NCI-H1417 treated with DMSO at 0.1 percent for 48 hours (cell line): Measurements from ENCODE around the gene MARK2.
A peak's percentile ranks its signal among the peaks of the same experiment; 100 is the strongest.

Source experiments
- DNase-seq: peaks from one replicate; lab custom pipeline; 2025; lab: John Stamatoyannopoulos, UW

The MARK2 gene

DNA sequence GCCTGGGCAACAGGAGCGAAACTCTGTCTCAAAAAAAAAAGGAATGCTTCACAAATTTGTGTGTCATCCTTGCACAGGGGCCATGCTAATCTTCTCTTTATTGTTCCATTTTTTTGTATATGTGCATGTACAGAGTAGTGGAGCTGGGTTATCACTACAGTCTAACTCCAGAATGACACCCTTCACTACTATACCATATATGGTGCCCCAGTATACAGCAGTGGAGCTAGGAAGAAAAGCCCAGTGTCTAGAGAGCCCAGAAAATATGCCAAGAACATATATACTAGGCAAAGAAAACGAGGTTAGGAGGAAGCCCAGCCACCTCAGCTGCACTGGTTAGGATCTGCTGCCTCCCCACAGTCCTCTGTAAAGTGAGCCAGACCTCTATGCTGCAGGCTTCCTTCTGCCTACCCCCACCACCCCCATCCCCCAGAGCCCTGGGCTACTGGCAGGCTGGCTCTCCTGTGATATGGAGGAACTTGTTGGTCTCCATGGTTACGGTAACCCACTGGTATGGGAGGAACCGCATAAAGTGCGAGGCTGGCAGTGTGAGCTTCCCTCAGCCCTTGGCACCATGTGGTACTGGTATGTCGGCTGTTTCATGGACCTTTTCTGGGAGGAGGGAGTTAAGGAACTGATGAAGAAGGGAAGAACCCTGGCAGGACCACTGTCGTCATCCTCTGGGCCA, 43.8 kb downstream of the MARK2 start:
- no peak for DNase-seq

DNA sequence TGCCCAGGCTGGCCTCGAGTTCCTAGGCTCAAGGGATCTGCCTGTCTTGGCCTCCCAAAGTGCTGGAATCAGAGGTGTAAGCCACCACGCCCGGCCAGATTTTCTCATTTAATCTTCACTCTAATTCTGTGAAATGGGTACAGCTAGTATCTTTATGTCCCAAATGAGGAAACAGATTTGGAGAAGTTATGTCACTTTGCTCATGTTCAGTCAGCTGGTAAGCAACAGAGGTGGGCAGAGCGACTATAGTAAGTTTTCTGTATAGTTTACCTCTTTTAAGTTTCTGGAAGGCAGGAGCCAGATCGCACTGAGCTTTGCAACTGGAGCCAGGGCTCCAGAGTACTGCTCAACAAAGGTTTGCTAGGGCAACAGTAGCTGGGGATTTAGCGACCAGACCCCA, 44.9 kb downstream of the MARK2 start:
- DNase-seq: no peak

DNA sequence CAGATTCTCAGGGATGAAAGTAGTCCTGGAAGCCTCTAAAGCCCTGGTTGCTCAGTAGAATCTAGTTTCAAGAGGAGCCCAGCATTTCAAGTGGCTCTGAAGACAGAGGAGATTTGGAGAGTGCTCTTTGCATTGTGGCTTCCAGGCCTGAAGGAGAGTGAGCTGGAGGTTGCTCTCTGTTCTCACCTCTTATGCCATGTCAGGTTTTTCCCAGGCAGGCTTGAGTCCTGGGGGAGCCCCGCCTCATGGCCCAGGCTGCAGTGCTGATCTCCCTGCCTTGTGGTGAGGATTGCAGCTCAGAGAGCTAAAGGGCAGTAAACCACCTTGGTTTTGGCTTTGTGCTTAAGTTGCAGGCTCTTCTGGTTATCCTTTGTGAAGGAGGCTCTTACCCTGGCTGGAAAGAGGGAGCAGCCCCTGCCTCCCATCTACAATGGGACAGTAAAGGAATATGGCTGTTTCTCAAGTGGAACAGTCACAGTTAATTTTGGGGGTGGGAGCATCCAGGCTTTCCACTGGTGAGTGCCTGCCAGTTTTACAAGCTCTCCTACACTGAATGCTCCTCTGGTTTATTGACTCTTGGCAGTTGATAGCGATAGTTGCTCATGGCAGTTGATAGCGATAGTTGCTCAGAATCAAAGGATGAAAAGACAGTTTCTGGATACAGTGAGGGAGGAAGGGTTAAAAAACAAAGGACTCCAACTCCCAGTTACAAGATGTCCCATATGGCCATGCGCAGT, 45.5 kb downstream of the MARK2 start:
- no peak for DNase-seq

DNA sequence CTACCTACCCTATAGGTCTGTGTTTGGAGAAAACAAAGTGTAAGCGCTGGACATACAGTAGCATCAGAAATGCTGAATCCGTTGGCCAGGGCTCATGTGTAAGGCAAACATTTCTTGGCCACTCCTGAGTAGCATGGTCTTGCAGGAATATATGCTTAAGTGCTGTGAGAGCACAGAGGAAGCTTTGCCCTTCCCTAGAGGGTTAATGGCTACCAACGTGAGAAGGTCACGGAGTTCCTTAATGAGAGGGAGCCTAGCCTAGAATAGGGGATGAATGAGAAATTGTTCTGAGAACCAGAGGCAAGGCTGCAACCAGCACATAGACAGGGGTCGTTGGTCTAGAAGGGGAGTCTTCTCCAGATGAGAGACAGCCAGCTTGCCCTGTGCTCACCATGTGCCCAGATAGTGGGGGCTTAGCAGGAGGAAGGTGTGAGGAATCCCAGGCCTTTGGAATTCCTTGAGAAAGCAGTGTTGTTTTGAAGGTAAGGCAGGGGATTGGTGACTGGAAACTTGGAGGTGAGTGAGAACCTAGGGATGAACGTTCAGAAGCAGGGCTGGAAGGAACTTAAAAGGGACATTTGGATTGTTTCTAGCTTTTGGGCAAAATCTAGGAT, 48.6 kb downstream of the MARK2 start:
- DNase-seq: no peak

DNA sequence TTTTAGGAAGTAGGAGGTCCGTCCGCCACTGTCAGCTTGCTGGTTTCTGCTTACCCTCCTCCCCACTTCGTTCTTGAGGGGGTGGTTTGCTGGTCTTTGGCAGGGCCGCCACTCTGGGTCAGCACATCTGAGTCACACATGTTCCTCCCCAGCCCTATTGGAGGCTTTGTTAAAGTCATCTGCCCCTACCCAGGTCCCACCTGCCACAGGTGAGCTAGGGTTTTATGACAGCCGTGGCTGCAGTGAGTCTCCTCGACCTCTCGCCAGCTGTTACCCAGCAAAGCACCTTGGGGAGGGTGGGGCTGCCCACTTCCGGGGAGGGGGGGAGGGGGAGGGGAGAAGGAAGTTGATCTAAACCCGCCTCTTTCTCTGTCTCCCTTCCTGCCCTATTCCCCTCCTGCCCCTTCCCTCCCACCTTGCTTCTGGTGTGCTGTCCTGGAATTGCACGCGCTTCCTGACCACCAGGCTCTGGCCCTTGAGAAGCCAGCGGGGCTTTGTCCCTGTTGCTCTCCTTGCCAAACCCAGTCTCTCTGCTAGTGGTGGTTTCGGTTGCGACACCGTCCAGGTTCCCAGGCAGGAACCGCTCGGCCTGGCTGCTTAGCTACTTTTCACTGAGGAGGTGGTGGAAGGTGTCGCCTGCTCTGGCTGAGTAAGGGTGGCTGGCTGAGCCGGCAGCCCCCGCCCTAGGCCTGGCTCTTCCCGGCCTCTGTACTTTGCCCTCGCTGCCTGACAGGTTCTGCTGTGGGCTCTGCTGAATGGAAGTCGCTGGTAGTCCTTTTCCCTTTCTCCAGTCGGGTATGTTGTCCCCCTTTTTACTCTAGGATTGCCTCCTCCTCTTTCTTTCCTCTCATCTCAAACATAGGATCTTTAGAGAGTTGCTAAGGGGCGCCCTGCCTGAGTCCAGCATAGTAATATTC, 49.5 kb downstream of the MARK2 start:
- peak; percentile 20 for DNase-seq

DNA sequence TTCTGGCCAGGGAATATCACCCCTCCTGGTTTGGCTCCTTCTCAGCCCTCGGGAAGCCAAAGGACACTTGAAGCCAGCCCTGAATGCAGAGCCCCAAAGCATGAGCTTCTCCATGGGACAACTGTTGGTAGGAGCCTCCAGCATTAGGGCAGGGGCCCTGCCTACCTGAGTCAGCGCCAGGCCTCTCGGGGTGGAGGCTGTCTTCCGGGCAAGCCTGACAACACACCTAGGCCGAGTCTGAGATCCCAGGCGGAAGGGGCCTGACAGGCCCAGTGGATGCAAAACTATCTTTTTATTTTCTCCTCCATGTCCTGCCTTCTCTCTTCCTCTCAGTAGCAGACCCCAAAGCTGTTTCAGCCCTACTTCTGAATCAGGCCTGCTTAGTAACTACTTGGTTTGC, 50.4 kb downstream of the MARK2 start:
- no peak for DNase-seq

DNA sequence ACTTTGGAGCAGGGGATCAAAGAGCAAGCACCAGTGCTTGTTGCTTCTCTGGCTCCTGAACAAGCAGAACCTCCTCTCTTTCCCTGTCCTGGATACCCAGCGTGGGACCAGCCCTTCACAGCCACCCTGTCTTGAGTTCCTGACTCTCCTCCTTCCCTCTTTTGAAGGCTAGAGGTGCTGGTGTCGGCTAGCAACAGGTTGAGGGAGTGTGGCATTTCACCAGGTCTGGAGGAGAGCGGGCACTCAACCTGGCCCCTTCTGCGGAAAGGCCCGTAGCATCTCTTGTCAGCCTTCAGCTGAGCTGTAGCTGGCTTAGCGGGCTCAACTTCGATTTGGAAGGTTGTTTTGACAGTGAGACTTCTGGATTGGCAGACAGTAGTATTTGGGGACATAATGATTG, 51.5 kb downstream of the MARK2 start:
- no peak for DNase-seq

DNA sequence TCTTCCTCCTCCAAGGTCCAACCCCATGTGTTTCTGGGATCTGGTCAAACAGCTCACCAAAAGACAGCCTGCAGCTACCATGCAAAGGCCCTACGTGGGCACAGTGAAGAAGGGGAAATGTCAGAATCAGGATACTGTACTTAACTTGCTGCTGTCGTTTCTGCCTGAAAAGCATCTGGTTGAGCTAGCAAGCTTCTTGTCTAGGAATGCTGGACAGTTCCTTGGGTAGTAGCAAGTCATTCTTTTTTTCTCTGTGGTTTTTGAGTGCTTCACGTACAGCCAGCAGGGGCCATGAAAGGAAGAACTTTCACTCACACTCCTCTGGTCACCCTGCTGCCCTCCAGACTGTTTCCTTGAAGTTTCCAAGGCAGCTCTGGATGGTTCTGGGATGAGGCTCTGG, 53.3 kb downstream of the MARK2 start:
- no peak for DNase-seq

DNA sequence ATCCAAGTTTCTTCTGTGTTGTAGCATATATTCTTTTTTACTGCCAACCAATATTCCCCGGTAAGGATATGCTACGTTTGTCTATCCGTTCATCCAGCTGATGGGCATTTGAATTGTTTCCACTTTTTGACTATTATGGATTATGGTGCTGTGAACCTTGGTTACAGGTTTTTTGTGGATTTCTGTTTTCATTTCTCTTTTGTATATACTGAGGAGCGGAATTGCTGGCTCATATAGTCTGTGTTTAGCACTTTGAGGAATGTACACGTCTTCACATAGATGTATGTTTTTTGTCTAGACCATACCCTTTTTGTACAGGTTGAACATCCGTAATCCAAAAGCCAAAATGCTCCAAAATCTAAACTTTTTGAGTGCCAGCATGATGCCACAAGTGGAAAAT, 54.4 kb downstream of the MARK2 start:
- no peak for DNase-seq

DNA sequence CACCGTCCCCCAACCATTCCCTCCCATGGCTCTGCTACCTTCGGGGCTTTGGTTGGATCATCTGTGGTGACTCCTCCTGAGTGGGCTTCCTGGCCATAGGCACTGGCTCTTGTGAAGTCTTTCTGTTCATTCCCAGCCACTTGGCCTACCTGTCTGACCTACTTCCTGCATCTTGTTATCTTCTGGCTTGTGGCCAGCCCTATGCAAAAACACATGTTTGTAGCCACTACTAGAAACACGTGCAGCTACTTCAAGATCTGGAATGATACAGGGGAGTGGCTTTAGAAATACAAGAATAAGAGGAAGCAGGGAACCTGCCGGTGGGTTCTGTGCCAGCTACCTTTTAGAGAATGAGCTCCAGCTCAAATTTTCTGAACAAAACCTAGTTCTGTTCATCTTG, 57.2 kb downstream of the MARK2 start:
- DNase-seq: no peak

DNA sequence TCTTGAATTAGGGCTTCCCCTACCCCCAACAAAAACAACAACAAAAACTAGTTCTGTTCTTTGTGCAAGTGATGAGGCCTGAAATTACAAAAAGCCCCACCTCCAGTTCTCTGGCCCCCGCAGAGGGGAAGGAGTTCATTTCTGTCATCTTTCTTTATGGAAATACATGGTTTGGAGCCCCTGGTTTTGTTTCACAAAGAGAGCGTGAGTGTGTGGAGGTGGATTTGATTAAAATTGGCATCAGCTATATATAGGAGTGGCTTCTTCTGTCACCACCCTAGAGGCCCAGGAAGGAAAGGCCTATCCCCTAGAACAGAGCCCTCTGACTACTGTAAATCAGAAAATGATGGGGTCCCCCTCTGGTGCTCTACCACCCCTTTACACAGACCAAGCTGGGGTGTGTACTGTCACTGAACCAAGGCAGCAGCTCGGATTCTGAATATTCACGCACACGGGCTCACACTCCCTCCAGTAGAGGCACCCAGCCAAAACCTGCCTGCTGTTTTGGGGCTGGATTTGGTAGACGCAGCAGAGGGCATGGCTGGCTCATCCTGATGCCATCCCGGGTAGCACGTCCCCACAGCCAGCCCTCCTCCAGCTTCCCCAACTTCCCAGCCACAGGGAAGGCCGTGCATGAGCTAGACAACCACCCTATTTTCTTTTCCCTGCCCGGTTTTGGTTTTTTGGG, 58.7 kb downstream of the MARK2 start:
- DNase-seq: no peak

DNA sequence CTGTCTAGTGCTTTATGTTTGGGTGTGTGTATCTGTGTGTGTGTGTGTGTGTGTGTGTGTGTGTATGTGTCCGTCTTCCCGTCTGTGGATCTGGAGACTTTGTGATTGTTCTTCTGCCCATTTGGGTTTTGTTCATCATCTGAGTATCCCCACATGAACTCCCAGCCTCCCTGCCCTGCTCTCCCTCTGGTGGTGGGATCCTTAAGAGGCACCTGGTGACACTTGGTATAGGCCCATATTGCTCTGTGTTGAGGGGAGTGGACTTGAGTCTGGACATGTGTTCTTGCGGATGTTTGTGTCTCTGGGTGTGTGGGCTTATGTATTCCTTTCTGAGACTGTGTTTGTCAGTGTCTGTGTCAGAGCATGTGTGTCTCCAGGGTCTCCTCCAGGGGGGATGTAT, 62.8 kb downstream of the MARK2 start:
- DNase-seq: no peak

DNA sequence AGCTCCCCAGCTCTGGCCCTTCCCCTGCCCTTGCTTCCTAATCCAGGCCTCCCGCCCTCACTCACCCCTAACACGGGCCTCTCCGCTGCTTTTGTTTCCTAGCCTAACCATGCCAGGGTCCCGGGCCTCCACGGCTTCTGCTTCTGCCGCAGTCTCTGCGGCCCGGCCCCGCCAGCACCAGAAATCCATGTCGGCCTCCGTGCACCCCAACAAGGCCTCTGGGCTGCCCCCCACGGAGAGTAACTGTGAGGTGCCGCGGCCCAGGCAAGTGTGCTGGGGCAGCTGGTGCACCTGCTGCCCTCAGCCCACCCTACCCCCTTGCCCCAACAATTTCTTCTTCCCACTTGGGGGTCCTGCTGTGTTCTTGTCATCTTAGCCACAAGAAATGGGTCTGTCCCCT, 65.0 kb downstream of the MARK2 start:
- DNase-seq: no peak

DNA sequence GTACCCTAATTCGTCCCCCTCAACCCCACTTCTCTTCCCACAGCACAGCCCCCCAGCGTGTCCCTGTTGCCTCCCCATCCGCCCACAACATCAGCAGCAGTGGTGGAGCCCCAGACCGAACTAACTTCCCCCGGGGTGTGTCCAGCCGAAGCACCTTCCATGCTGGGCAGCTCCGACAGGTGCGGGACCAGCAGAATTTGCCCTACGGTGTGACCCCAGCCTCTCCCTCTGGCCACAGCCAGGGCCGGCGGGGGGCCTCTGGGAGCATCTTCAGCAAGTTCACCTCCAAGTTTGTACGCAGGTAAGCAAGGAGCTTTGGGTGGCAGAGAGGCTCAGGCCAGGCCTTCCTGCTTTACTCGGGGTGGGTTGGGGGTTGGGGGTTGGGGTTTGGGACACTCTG, 65.8 kb downstream of the MARK2 start:
- DNase-seq: no peak

DNA sequence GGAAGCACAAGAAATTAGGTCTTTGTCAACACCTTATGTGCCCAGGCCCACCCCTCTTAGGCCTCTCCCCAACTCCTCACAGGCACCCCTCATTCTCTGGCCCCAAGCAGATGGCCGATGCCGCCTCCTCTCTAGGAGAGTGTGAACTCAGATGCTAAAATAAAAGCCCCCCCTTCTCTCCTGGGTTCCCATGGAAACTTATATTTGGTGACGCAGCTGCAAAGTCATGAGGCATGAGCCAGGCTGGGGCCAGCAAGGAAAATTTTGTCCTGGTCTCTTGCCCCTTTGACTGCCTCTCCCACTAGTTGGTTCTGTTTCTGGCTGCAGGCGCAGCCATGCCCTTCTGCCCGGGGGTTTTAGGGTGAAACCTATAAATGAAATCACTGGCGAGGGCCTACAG, 66.3 kb downstream of the MARK2 start:
- DNase-seq: no peak

DNA sequence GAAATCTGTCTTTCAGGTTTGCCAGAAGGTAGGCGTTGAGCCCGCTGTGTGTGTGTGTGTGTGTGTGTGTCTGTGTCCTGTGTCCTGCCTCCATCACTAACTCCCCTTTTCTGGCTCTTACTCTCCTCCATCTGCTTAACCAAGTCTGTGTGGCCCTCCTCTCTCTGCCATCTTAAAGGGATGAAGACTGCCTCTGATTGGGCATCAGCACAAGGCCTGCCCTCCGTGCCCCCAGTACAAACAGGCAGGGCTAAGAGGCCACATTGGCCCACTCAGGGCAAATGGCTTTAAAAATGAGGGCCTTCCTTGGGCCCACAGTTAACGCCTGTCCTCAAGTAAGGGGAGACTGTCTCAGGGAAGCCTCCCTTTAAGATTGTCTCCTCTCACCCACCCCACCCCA, 67.2 kb downstream of the MARK2 start:
- no peak for DNase-seq

DNA sequence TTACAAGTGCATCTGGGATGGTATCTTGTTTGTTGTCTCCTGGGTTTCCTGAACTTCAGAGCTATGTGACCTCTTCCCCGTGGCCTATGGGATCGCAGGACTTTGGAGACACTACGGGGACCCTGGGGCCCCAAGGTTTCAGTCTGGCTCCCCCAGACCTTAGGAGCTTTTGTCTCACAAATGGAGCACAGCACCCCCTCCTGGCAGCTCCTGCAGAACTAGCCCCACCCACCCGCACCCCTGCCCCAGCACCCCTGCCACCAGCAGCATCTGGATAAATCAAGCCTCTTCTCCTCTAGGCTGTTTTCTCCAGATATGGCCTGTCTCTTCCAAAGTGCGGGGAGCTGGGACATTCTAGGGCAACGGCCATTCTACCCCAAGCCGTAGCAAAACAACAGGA, 67.7 kb downstream of the MARK2 start:
- no peak for DNase-seq

DNA sequence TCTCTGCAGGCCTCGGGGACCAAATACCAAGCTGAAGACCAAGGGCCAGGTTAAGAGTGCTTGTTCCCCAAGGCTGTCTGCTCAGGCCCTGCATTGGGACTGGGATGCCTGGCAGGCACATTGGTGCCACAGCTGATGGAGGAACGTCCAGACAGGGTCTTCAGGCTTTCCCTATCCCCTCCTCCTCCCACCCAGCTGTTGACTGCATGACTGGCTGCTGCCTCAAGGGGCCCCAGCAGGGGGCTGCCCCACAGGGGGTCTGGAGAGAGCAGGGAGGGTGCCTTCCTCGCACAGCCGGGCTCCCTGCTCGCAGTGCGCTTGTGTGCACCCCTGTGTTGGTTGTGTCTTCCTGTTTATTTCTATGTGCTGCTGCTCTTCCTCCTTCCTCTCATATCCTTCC, 68.2 kb downstream of the MARK2 start:
- no peak for DNase-seq

DNA sequence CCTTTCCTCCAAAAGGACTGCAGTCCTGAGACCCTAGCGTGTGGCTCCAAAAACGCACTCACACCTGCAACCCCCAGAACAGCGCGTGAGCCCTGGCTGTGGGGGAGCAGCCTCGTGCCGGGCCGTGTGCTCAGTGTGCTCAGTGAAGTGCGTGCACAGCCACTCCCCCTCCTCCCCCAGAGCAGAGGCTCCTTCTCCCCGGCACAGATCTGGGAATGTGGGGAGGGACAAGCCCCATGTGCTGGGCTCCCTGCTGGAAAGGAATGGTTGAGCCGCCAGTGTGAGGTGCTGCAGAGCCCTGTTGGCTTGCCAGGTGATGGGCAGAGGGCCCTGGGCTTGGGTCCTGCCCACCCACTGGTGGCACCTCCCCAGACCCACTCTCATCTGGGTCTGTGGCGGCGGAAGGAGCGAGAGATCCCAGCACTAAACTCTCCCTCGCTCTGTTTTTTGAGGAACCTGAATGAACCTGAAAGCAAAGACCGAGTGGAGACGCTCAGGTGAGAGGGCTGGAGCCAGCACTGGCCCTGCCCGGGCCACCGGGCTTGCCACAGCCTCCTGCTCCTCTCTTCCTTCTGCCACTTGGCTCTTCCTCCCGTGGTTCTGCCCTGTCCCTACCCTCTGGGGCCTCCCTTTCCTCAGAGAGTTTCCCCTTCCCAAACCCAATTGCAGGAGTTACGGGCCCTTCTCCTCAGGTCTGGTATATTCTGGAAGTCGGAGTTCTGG, 69.1 kb downstream of the MARK2 start:
- DNase-seq: no peak

DNA sequence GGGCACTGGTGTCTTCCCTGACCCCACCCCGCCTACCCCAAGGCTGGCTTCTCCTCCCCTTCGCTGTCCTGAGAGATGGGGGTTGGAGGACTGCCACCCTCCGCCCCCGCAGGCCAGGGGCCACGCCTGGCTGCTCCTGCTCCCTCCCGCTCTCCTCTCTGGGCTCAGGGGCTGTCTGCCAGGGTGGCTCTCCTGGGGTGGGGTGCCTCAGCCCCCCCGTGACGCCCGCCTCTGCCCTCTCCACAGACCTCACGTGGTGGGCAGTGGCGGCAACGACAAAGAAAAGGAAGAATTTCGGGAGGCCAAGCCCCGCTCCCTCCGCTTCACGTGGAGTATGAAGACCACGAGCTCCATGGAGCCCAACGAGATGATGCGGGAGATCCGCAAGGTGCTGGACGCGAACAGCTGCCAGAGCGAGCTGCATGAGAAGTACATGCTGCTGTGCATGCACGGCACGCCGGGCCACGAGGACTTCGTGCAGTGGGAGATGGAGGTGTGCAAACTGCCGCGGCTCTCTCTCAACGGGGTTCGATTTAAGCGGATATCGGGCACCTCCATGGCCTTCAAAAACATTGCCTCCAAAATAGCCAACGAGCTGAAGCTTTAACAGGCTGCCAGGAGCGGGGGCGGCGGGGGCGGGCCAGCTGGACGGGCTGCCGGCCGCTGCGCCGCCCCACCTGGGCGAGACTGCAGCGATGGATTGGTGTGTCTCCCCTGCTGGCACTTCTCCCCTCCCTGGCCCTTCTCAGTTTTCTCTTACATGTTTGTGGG, 69.9 kb downstream of the MARK2 start:
- no peak for DNase-seq
